Bronchial epithelial cell (primary cell): ENCODE results near the gene L3MBTL3. TPM values are rescaled to one million over a fixed set of nuclear protein-coding genes. Genes with fewer than 3 reads are reported as not detected.

Source experiments
- DNase-seq: peaks from one replicate; pipeline ENCODE4 v3.0.0-alpha.2; 2010; ENCODE audit warnings: low read depth
- FAIRE-seq: peaks from 2 replicates; lab custom pipeline; 2011; peaks lifted over from hg19 to GRCh38; lab: Jason Lieb, UNC
- H3K27me3 ChIP-seq: 2 replicates; pipeline ENCODE4 v1.5.1; 2011; ENCODE audit warnings: low read length; ENCODE audit not compliant: control insufficient read depth, insufficient read depth
- H3K36me3 ChIP-seq: 2 replicates; pipeline ENCODE4 v1.5.1; 2011; ENCODE audit warnings: low read length; ENCODE audit not compliant: control insufficient read depth, insufficient read depth
- H3K4me3 ChIP-seq: 2 replicates; pipeline ENCODE4 v1.5.1; 2011; ENCODE audit warnings: mild to moderate bottlenecking, low read depth, low read length, control low read depth
- CTCF ChIP-seq: IDR thresholded peaks from 2 replicates; pipeline ENCODE4 v1.5.1; 2011; ENCODE audit warnings: mild to moderate bottlenecking, moderate library complexity, low read length, control low read depth, inconsistent platforms; ENCODE audit not compliant: insufficient read depth, severe bottlenecking
- total RNA-seq: library from RNA; depleted of rRNA; stranded (reverse); fragments of >200 nt; gene quantifications from 2 replicates; pipeline ENCODE4 v1.2.1, GENCODE V29; 2014

The L3MBTL3 gene
- total RNA-seq, 1 donor from 2014 or later = 12.1 TPM

GRCh38 chr6:130027948-130028347 is 9.6 kb downstream of the L3MBTL3 start:
- Histone ChIP-seq H3K36me3 (no peaks in the 10 kb centered on the region), H3K27me3 (no peaks in the 10 kb centered on the region), H3K4me3 (no peak overlapping the region)
- TF ChIP-seq CTCF = no peak
- FAIRE-seq = no peak
- DNase-seq = no peak

- no peaks in the 10 kb centered on the region for H3K27me3 ChIP-seq
- no peaks in the 10 kb centered on the region for H3K36me3 ChIP-seq
- no peak overlapping the region for H3K4me3 ChIP-seq
- FAIRE-seq (no peak), DNase-seq (no peak)
- TF ChIP-seq CTCF = no peak
Observed at GRCh38 chr6:130029163-130029562, 10.8 kb downstream of the L3MBTL3 start.

- no peaks in the 10 kb centered on the region for H3K27me3 ChIP-seq
- FAIRE-seq (no peak), DNase-seq (no peak)
- no peak overlapping the region for H3K4me3 ChIP-seq
- H3K36me3 ChIP-seq = no peaks in the 10 kb centered on the region
- no peak for TF ChIP-seq CTCF
Observed at GRCh38 chr6:130032758-130033340, 14.5 kb downstream of the L3MBTL3 start.

GRCh38 chr6:130033949-130034348 is 15.6 kb downstream of the L3MBTL3 start:
- DNase-seq = no peak
- TF ChIP-seq CTCF = no peak
- H3K4me3 ChIP-seq = no peak overlapping the region
- no peaks in the 10 kb centered on the region for H3K36me3 ChIP-seq
- H3K27me3 ChIP-seq = no peaks in the 10 kb centered on the region
- no peak for FAIRE-seq

- no peak for FAIRE-seq
- no peak overlapping the region for H3K4me3 ChIP-seq
- peak; percentile 35 for DNase-seq
- no peaks in the 10 kb centered on the region for H3K27me3 ChIP-seq
- TF ChIP-seq CTCF = no peak
- H3K36me3 ChIP-seq = no peaks in the 10 kb centered on the region
Observed at GRCh38 chr6:130034378-130035146, 16.2 kb downstream of the L3MBTL3 start.
